H9 (cell line): ENCODE data around the gene APBA3. TPM values are rescaled to one million over a fixed set of nuclear protein-coding genes. Genes with fewer than 3 reads are reported as not detected.

Source experiments
- DNase-seq: peaks from one replicate; pipeline ENCODE4 v3.0.0-alpha.2; 2017
- H2AFZ ChIP-seq: one replicate; pipeline ENCODE4 v1.6.1; 2013; ENCODE audit warnings: mild to moderate bottlenecking, low read length, control low read depth, moderate library complexity
- H2AK5ac ChIP-seq: 2 replicates; pipeline ENCODE4 v1.6.1; 2013; ENCODE audit warnings: low read length, control low read depth, mixed read lengths; ENCODE audit not compliant: insufficient read length
- H2BK120ac ChIP-seq: one replicate; pipeline ENCODE4 v1.6.1; 2013; ENCODE audit warnings: low read depth, mild to moderate bottlenecking, low read length, control low read depth, inconsistent platforms; ENCODE audit not compliant: poor library complexity, severe bottlenecking
- H2BK12ac ChIP-seq: 2 replicates; pipeline ENCODE4 v1.6.1; 2013; ENCODE audit warnings: low read length, control low read depth, mixed read lengths, low read depth; ENCODE audit not compliant: insufficient read length
- H2BK15ac ChIP-seq: 2 replicates; pipeline ENCODE4 v1.6.1; 2013; ENCODE audit warnings: low read depth, low read length, control low read depth
- H2BK20ac ChIP-seq: one replicate; pipeline ENCODE4 v1.6.1; 2013; ENCODE audit warnings: low read depth, mild to moderate bottlenecking, low read length, control low read depth, inconsistent platforms; ENCODE audit not compliant: poor library complexity, severe bottlenecking
- H2BK5ac ChIP-seq: 2 replicates; pipeline ENCODE4 v1.6.1; 2013; ENCODE audit warnings: low read length, control low read depth, mixed read lengths; ENCODE audit not compliant: insufficient read length
- H3K14ac ChIP-seq: 2 replicates; pipeline ENCODE4 v1.6.1; 2013; ENCODE audit warnings: low read length, control low read depth; ENCODE audit not compliant: insufficient read depth
- H3K18ac ChIP-seq: 2 replicates; pipeline ENCODE4 v1.6.1; 2013; ENCODE audit warnings: low read depth, mild to moderate bottlenecking, mixed read lengths, low read length, control low read depth; ENCODE audit not compliant: insufficient read length
- H3K23ac ChIP-seq: 2 replicates; pipeline ENCODE4 v1.6.1; 2013; ENCODE audit warnings: low read length, control low read depth, mixed read lengths, low read depth; ENCODE audit not compliant: insufficient read length
- H3K23me2 ChIP-seq: 2 replicates; pipeline ENCODE4 v1.6.1; 2013; ENCODE audit warnings: low read depth, mild to moderate bottlenecking, mixed read lengths, low read length, control low read depth; ENCODE audit not compliant: insufficient read length, poor library complexity, severe bottlenecking
- H3K27ac ChIP-seq: 2 replicates; pipeline ENCODE4 v1.5.1; 2013; ENCODE audit warnings: low read length, control low read depth, mixed read lengths, low read depth; ENCODE audit not compliant: insufficient read length
- H3K27me3 ChIP-seq: 2 replicates; pipeline ENCODE4 v1.6.1; 2013; ENCODE audit warnings: low read length, control low read depth, inconsistent platforms; ENCODE audit not compliant: insufficient read depth
- H3K4ac ChIP-seq: 2 replicates; pipeline ENCODE4 v1.6.1; 2013; ENCODE audit warnings: low read depth, mild to moderate bottlenecking, control low read depth, inconsistent platforms, low read length, moderate library complexity
- H3K4me1 ChIP-seq: 2 replicates; pipeline ENCODE4 v1.6.1; 2013; ENCODE audit warnings: low read length, control low read depth, inconsistent platforms; ENCODE audit not compliant: insufficient read depth
- H3K4me2 ChIP-seq: 2 replicates; pipeline ENCODE4 v1.6.1; 2013; ENCODE audit warnings: low read length, control low read depth, mixed read lengths; ENCODE audit not compliant: insufficient read length, insufficient read depth
- H3K56ac ChIP-seq: 2 replicates; pipeline ENCODE4 v1.6.1; 2013; ENCODE audit warnings: low read depth, mild to moderate bottlenecking, mixed read lengths, low read length, control low read depth; ENCODE audit not compliant: insufficient read length
- H3K79me1 ChIP-seq: 2 replicates; pipeline ENCODE4 v1.6.1; 2013; ENCODE audit warnings: low read depth, mild to moderate bottlenecking, moderate library complexity, low read length, control low read depth, inconsistent platforms; ENCODE audit not compliant: insufficient read depth, poor library complexity, severe bottlenecking
- H3K79me2 ChIP-seq: 2 replicates; pipeline ENCODE4 v1.6.1; 2013; ENCODE audit warnings: low read length, control low read depth, inconsistent platforms; ENCODE audit not compliant: insufficient read depth
- H3K9ac ChIP-seq: 2 replicates; pipeline ENCODE4 v1.6.1; 2013; ENCODE audit warnings: low read length, control low read depth, mixed read lengths; ENCODE audit not compliant: insufficient read length; ENCODE audit errors: extremely low read depth
- H3K9me3 ChIP-seq: one replicate; pipeline ENCODE4 v1.6.1; 2013; ENCODE audit warnings: low read depth, low read length, inconsistent platforms; ENCODE audit not compliant: control insufficient read depth
- H3T11ph ChIP-seq: one replicate; pipeline ENCODE4 v1.6.1; 2013; ENCODE audit warnings: mild to moderate bottlenecking, low read length, control low read depth, inconsistent platforms
- H4K20me1 ChIP-seq: one replicate; pipeline ENCODE4 v1.6.1; 2013; ENCODE audit not compliant: control insufficient read depth, insufficient read length, insufficient read depth
- H4K5ac ChIP-seq: 2 replicates; pipeline ENCODE4 v1.6.1; 2013; ENCODE audit warnings: low read depth, mild to moderate bottlenecking, mixed read lengths, low read length, control low read depth; ENCODE audit not compliant: insufficient read length
- H4K8ac ChIP-seq: replicated peaks from 2 replicates; pipeline ENCODE4 v1.6.1; 2013; ENCODE audit warnings: low read length, control low read depth, mixed read lengths, low read depth; ENCODE audit not compliant: insufficient read length
- H4K91ac ChIP-seq: 2 replicates; pipeline ENCODE4 v1.6.1; 2013; ENCODE audit warnings: low read depth, mild to moderate bottlenecking, moderate library complexity, mixed read lengths, low read length, control low read depth; ENCODE audit not compliant: insufficient read length
- H3K27ac Mint-ChIP-seq, 3 experiments: 2 replicates in 2 of 3; 3 replicates in 1 of 3; pipeline ENCODE4 v1.8.0; 2020 to 2021; ENCODE audit warnings: mixed read lengths in 3 of 3, mild to moderate bottlenecking in 1 of 3, moderate library complexity in 1 of 3
- H3K27me3 Mint-ChIP-seq: 2 replicates; pipeline ENCODE4 v1.8.0; 2021; ENCODE audit warnings: low read depth, mild to moderate bottlenecking, moderate library complexity, mixed read lengths
- H3K36me3 Mint-ChIP-seq, 3 experiments: 2 replicates in 2 of 3; 3 replicates in 1 of 3; pipeline ENCODE4 v1.8.0; 2020 to 2021; ENCODE audit warnings: low read depth in 3 of 3, mixed read lengths in 3 of 3; ENCODE audit not compliant: insufficient read depth in 1 of 3
- H3K4me1 Mint-ChIP-seq, 2 experiments: 2 replicates each; pipeline ENCODE4 v1.8.0; 2020; ENCODE audit warnings: mixed read lengths in 2 of 2
- H3K4me3 Mint-ChIP-seq, 2 experiments: 2 replicates in 1 of 2; 3 replicates in 1 of 2; pipeline ENCODE4 v1.8.0; 2020 to 2021; ENCODE audit warnings: mild to moderate bottlenecking in 2 of 2, mixed read lengths in 2 of 2, moderate library complexity in 1 of 2
- H3K9me3 Mint-ChIP-seq, 2 experiments: 2 replicates in 1 of 2; 3 replicates in 1 of 2; pipeline ENCODE4 v1.8.0; 2020; ENCODE audit warnings: mild to moderate bottlenecking in 2 of 2, mixed read lengths in 2 of 2, moderate library complexity in 1 of 2
- WGBS: extraction: QIAGEN DNeasy Blood & Tissue Kit; methylation state at CpG from one replicate; pipeline ENCODE4 v1.1.7; 2013; ENCODE audit warnings: missing lambda C conversion rate, low lambda C conversion rate, mixed read lengths; ENCODE audit not compliant: insufficient read length; ENCODE audit errors: extremely low coverage; 5-methylcytosine and 5-hydroxymethylcytosine counted together
- total RNA-seq: library from RNA; stranded (reverse); gene quantifications from 2 replicates; pipeline ENCODE4 v1.2.1, GENCODE V29; 2021
- TF ChIP-seq, protein P1 (sequence below): fragments of 200-600 bp; sonication (generic); conservative IDR thresholded peaks from 3 replicates; pipeline ENCODE4 v1.8.0; 2021; ENCODE audit warnings: antibody characterized with exemption, mild to moderate bottlenecking

APBA3 gene
- total RNA-seq, 1 experiment from 2014 or later = 21.8 TPM

DNA sequence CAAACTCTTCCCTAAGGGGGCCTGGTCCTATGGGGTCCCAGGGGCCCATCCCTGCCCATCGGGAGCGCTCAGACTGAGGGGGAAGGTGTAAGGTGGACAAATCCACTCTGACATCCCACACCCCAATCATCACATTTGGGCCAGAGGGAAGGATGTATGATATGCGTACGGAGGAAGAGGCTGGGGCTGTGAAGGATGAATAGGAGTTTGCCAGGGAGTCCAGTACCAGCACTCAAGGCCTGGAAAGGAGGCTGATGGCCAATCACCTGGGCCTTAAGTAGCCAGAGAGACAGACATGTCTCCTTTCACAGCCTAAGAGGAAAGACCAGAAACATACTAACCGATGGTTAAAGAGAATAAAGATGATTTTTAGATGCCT, 38.4 kb downstream of the APBA3 start:
- H3K36me3 Mint-ChIP-seq = no peaks in the 10 kb centered on the region
- peaks cover 16 to 43% of the 10 kb centered on the region in 2 experiments for H3K4me1 Mint-ChIP-seq
- Histone ChIP-seq H3K4me2 (no peak overlapping the region), H3K9me3 (no peaks in the 10 kb centered on the region), H3K18ac (peak overlapping the region; percentile 0), H3T11ph (no peak overlapping the region), H2BK20ac (no peak overlapping the region), H3K23me2 (peaks cover 10% of the 10 kb centered on the region), H3K79me1 (no peaks in the 10 kb centered on the region), H3K9ac (no peak overlapping the region), H2BK120ac (no peak overlapping the region), H3K14ac (no peak overlapping the region), H4K20me1 (no peaks in the 10 kb centered on the region), H2AFZ (no peak overlapping the region), H2BK15ac (no peak overlapping the region), H4K91ac (no peak overlapping the region), H4K8ac (no peak overlapping the region), H4K5ac (no peak overlapping the region), H3K79me2 (no peaks in the 10 kb centered on the region), H3K23ac (no peak overlapping the region), H3K56ac (no peak overlapping the region), H2BK12ac (no peak overlapping the region), H3K4me1 (no peaks in the 10 kb centered on the region; the same call in 1 of the 2 replicates), H3K27me3 (no peaks in the 10 kb centered on the region), H3K4ac (no peak overlapping the region), H2BK5ac (no peak overlapping the region), H2AK5ac (no peak overlapping the region), H3K27ac (no peak overlapping the region)
- TF ChIP-seq, protein P1, sequence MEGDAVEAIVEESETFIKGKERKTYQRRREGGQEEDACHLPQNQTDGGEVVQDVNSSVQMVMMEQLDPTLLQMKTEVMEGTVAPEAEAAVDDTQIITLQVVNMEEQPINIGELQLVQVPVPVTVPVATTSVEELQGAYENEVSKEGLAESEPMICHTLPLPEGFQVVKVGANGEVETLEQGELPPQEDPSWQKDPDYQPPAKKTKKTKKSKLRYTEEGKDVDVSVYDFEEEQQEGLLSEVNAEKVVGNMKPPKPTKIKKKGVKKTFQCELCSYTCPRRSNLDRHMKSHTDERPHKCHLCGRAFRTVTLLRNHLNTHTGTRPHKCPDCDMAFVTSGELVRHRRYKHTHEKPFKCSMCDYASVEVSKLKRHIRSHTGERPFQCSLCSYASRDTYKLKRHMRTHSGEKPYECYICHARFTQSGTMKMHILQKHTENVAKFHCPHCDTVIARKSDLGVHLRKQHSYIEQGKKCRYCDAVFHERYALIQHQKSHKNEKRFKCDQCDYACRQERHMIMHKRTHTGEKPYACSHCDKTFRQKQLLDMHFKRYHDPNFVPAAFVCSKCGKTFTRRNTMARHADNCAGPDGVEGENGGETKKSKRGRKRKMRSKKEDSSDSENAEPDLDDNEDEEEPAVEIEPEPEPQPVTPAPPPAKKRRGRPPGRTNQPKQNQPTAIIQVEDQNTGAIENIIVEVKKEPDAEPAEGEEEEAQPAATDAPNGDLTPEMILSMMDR = no peak
- no CpG with 5 or more reads among the region's 5 CpGs for WGBS
- DNase-seq = no peak
- H3K9me3 Mint-ChIP-seq = no peaks in the 10 kb centered on the region; a peak in 1 of 5 replicates
- peak overlapping the region; percentile 50 to 87 for H3K4me3 Mint-ChIP-seq
- H3K27me3 Mint-ChIP-seq = peaks cover 3% of the 10 kb centered on the region
- H3K27ac Mint-ChIP-seq = peak overlapping the region; percentile 4 to 91 (median 70); a peak in 4 of 7 replicates
